HS-5 (cell line): Measurements from ENCODE around the gene ATPAF2.

Experiments used
- DNase-seq: peaks from one replicate; pipeline ENCODE4 v3.0.0-alpha.2; 2012; ENCODE audit warnings: low read depth

The ATPAF2 gene

DNA sequence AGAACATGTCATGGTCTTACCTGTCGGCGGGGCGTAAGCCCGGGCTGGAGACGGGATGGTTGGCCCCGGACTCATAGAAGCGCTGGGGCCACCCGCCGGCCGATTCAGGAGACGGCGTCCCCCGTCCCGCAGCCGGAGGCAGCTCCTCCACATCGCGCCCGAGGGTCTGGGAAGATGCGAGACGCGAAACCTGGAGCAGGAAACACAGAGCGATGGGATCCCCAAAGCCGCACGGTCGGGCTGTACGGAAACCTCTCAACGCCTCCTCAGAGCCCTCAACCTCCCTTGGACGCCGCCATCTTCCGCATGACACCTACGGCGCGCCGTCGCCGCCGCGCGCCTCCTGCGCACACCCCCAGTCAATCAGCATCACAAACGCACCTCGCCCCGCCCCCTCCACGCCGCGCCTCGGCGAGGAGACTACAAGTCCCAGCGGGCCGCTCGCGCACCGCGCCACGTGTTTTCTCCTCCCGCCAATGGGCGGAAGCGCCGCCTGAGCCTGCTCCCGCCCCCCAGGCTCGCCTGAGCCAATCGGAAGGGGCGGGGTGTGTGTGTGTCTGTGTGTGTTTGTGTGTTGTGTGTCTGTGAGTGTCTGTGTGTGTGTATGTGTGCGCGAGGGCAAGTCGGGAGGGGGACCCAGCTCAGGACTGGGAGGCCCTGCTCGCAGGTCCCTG is at the start of gene ATPAF2, which contains the start of gene GID4:
ATPAF2 (minus strand) TSS at position 308 of the 674 bp plus-strand sequence; CDS start at position 153, 155 bp downstream.
GID4 (plus strand) TSS at position 548 of the 674 bp plus-strand sequence; CDS start at position 605, 57 bp downstream.
- DNase-seq: peak; percentile 88

DNA sequence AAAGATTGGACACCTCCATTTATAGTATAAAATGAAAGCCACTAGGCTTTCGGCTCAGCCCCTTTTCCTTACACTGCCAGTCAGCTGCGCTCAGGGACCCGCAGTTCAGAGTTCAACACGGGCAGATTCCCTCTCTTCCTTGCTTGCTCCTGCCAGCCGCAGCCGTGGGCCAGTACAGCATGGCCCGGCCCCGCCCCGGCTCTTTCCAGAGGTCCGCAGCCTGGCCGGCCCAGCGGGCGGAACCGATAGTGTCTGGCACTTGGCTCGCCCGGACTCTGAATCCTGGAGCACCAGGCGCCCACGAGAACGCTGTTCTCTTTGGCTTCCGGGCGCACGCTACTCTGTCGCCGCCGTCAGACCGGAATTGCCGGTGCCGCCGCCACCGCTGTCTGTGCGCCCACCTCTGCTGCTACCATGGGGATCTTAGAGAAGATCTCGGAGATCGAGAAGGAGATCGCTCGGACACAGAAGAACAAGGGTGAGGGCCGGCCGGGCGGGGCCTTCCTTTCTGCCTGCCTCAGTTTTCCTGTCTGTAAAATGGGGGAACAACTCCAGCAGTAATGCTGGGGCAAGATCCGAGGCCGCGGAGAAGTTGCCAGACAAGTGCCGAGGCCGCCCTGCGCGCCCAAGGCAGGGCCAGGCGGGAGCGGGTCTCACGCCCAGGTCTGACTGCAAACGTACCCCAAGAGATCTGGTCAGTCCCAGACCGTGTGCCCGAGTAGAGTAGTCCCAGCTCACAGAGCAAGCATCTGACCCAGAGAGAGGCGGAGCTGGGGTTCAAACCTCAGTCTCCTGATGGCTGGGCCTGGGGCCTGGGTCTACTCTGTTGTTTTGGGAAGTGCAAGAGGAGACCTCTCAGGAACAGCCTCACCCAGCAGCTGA is 48.9 kb upstream of the ATPAF2 start, which contains the start of gene DRG2:
DRG2 (plus strand) TSS at position 339 of the 882 bp plus-strand sequence; CDS start at position 415, 76 bp downstream.
- peak; percentile 74 for DNase-seq

DNA sequence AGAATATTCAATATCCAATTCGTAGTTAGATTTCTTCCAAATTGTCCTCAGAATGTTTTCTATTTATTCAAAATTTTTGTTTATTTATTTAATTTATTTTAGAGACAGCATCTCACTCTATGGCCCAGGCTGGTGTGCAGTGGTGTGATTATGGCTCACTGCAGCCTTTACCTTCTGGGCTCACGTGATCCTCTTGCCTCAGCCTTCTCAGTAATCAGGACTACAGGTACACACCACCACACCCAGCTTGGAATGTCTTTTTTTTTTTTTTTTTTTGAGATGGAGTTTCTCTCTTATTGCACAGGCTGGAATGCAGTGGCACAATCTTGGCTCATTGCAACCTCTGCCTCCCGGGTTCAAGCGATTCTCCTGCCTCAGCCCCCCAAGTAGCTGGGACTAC is 45.3 kb upstream of the ATPAF2 start:
- DNase-seq: no peak

DNA sequence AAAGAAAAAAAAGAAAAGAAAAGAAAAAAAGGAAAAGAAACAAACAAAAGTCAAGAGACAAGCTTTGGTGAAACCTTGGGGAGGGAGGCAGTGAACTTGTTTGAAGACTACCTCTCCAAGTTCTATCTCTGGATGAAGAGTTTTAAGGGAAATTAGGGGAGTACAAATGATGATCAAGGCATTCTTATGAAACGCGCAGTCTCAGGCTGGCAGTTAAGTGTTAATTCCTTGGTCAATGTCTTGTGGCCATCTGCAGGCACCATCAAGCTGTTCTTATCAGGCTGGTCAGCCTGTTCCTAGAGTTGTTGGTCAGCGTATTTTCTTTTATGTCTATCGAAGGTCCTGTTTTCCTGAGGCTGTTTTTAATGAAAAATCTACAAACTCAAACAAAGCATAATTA is 40.6 kb upstream of the ATPAF2 start:
- no peak for DNase-seq

DNA sequence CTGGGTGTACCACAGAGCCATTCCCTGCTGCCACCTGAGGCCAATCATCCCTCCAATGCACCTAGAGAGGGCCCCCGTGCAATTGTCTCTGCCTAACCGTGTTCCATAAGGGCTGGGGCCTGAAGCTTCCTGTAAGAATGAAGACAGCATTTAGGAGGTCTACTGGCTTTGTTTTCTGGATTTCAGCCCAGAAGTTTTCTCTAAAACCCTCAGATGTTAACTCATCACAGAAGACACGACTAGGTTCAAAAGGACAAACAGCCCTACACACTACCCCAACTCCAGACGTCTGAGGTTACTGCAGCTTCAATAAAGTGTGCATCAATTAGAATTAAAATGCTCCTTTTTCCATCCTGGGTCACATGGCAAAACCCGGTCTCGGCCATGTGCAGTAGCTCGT is 38.0 kb upstream of the ATPAF2 start:
- DNase-seq: no peak

DNA sequence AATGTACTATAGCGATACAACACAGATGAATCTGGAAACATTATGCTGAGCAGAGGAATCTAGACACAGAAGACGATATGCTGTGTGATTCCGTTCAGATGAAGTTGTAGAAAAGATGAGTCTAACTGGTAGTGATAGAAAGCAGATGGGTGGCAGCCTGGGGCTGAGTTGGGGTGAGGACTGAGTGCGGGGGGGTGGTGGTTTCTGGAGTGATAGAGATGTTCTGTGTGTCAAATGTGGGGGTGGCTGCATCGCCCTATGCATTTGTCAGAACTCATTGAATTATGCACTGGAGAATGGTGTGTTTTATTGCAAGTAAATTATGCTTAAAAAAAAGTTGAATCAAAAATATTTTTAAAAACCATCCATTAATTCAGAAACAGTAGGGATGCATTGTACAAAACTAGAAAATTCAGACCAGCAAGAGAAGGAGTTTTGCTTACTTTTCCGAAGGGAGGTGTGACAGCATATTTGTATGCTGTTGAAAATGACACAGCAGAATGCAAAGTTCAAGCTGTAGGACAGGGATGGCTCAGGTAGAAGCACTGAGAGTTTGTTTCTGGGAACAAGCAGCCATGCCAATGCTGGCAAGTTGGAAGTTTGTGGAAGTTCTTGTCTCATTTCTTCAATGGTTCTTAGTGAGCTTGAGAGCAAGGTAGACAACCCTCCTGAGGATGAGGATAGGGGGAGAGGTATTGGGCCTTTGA is 35.8 kb upstream of the ATPAF2 start:
- DNase-seq: no peak

DNA sequence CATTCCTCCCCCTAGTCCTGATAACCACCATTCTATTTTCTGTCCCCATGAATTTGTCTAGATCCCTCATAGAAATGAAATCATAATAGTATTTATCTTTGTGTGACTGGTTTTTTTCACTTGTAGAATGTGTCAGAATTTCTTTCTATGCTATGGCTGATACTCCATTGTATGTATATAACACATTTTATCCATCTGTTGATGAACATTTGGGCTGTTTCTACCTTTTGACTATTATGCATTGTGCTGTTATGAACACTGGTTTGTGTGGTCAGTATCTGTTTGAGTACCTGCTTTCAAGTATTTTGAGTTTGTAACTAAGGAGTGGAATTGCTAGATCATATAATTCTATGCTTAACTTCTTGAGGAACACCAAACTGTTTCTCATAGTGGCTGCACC is 32.8 kb upstream of the ATPAF2 start:
- DNase-seq: no peak

DNA sequence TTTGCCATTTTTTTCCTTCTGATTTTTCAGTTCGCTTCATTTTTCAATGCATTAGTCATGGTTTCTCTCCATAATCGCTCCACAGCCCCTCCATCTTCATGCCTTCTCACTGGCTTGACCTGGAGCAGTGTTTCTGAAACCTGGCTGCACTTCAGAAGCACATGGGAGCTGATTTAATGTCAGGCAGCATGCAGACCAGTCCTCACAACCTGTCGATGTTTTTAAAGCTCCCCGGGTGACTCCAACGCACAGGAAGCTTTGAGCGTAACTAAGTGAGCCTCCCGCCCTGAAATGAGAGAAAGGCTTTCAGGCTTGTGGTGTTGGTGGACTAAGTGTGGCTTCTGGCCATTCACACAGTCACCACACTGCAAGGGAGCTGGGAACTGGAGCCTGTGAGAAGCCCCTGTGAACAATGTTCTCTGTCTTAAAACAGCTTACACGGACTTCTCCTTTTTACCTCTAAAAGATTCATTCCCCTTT is 31.9 kb upstream of the ATPAF2 start:
- DNase-seq: no peak

DNA sequence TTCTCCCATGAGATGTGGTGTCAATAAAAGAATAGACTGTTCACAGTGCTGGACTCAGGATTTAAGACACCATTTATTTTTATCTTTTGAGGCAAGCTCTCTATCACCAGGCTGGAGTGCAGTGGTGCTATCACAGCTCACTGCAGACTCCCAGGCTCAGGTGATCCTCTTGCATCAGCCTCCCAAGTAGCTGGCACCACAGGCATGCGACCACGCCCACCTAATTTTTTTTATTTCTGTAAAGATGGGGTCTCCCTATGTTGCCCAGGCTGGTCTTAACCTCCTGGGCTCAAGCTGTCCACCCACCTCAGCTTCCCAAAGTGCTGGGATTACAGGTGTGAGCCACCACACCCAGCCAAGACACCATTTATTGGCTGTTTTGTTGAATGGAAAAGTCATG is 30.1 kb upstream of the ATPAF2 start:
- DNase-seq: no peak

DNA sequence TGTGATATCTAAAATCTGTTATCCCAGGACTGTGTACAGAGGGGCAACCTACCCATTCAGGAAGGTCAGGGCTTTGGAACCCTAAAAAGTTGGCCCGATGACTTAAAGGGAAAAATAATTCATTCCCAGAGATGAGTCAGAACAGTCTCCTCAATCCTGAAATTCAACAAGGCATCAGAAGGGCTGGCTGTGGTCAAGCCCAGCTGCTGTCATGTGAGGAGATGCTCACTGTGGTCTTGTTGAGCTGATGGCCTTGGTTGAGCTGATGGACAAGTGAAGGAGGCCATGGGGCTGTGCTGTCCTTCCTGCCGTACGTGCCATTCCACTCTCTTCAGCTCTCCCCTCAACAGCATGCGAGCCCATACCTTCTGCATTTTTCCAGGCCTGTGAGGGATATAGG is 27.9 kb upstream of the ATPAF2 start:
- no peak for DNase-seq

DNA sequence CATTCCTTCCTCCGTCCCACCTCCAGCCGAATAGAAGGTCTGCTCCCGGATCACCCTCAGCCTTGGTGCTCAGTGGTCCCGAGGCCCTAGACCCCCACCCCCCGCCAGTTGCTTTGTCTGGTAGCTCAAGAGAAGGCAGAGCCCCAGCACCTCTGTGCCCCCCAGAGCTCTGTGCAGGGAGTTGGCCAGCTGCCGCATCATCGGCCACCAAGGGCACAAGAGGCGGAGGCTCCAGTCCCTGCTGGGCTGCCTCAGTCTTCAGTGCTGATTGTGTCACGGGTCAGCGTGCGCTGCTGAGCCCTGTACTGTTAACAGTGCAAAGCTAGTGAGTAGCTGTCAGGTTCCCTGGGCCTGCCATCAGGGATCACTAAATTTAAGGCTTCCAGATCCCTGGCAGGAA is 26.6 kb upstream of the ATPAF2 start:
- DNase-seq: no peak

DNA sequence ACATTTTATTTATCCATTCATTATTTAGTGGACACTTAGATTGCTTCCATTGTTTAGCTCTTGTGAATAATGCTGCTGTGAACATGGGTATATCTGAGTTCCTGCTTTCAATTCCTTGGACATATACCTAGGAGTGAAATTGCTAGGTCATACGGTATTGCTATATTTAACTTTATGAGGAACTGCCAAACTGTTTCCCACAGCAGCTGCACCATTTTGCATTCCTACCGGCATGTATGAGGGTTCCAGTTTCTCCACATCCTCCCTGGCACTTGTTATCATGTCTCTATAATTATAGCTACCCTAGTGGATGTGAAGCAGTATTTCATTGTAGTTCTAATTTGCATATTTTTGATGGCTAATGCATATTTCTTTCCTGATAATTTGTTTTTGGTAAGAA is 25.1 kb upstream of the ATPAF2 start:
- DNase-seq: no peak

DNA sequence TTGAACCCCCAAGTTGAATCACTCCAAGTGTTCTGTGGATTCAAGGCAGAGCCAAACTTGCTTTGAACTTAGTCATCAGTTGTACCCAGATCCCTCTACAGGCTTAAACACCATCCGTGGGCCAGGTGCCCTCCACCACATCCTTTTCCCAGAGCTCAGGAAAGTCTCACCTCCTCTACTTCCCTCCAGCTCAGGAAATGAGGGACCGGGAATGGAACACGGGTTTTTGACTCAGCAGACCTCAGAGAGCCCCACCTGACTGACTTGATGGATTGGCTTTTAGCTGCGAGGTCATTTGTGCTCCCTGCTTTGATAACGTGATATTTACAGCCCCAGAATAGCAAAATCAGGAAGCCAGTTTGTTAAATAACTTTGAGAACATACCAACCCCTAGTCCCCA is 20.3 kb upstream of the ATPAF2 start:
- no peak for DNase-seq

DNA sequence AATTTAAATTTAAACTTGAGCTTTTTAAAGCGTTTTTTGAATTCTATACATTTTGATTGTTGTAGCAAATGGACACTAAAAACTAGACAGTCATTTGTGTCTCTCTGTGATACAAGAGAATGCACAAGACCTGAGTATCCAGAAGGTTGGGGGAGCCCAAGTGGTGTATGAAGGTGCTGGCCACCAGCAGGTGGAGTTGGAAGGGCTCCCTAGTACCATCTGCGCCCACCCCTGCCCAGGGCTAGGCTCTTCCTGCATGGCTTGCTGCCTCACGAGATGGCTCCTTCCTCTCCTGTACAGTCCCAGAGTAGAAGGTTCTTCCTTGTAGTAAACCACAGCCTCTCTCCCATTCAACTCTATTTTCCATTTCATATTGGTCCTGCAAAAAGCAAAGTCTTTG is 17.2 kb upstream of the ATPAF2 start:
- DNase-seq: no peak

DNA sequence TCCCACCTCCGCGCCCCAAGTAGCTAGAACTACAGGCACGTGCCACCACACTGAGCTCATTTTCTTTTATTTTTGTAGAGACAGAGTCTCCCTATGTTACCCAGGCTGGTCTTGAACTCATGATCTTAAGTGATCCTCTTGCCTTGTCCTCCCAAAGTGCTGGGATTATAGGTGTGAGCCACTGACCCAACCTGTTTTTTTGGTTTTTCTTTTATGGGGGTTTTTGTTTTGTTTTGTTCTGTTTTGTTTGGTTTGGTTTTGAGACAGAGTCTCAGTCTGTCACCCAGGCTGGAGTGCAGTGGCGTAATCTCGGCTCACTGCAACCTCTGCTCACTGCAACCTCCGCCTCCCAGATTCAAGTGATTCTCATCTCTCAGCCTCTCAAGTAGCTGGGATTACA is 16.6 kb upstream of the ATPAF2 start:
- no peak for DNase-seq

DNA sequence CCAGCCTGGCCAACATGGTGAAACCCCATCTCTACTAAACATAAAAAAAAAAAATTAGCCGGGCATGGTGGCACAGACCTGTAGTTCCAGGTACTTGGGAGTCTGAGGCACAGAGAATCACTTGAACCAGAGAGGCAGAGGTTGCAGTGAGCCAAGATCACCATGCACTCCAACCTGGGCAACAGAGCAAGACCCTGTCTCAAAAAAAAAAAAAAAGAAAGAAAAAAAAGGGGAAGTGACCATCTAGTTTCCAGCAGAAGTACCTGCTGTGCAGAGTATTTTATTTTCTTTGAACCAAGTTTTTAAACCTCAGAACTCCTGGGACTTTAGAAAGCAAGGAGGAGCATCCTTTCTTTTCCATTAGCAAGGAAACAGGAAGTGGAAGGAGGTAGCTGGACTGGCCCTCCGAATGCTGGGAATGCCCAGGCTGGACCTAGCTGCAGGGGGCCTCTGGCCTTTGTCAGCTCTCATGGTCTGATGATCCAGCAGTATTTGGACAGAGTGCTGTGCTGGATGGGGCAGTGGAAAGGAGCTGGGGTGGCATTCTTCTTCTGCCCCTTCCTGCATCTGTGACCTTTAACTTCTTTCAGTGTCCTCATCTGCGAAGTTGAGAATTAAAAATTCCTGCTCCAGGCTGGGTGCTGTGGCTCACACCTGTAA is 6.9 kb upstream of the ATPAF2 start:
- DNase-seq: no peak

DNA sequence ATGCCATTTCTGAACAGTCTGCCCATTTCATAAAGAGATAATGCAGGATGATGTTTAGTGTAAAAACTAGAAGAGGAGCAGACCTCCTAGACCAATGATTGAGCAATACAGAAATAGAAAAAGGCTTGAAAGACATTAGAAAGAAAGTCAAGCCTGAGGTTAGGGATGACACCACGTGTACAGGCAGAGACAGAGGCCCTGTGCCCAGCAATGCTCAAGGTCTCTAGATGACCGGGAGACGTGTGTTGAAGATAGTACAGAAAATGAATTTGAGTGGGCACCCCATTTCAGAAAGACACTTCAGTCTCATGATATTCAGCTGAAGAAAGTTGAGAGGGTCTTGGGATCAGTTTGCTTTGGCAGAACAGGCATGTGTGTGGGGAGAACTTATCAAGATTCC is 5.6 kb upstream of the ATPAF2 start:
- DNase-seq: no peak

DNA sequence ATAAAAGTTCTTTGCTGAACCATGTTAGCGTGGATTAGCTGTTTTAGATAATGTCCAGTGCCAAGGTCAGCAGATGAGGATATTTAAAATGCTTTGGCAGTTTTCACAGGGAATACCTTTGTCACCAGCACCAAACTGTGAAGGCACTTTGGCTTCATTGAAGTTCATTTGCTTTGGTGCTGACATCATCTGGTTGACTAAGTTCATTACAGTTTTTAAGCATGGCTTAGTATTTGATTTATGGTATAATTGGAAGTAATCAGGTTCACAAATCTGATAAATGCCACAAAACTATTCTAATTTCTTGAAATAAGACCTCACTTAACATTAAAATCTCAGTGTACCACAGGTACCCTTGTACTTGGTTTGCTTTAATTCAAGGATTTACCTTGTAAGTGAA is 4.5 kb upstream of the ATPAF2 start:
- no peak for DNase-seq

DNA sequence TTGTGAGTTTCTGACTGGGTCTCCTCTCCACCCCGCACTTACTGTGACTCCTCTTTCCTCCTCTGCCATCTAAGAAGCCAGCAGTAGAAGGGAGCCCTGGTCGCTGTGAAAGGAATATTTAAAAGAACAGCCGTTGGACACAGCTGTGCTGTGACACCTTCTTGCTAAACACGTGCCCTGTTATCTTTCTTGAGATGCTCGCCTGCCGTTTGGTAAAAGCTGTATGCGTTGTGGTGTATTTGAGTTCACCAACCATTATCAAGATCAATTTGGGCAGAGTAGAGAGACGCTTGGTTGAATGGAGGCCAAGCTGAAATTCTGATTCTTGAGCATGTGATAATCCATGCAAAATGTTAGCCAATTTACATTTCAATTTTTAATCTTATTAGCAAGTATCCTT is 4.0 kb upstream of the ATPAF2 start:
- DNase-seq: no peak

DNA sequence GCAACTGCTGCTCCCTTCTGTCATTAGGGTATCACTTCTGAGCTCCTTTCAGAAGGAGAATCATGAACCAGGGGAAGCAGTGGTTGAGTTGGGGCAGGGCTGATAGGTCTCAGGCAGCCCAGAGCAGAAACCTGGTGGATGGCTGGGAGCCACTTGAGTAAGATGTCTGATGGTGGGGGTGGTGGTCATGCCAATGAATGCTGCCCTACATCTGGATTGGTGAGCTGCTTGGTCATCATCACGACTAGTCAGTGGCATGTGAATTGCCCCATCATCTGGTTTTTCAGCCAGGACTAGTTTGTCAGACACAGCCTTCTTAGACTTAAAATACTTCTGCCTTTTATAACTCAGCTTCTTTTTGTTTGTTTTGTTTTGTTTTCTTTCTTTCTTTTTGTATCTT is 2.8 kb upstream of the ATPAF2 start:
- peak; percentile 45 for DNase-seq

DNA sequence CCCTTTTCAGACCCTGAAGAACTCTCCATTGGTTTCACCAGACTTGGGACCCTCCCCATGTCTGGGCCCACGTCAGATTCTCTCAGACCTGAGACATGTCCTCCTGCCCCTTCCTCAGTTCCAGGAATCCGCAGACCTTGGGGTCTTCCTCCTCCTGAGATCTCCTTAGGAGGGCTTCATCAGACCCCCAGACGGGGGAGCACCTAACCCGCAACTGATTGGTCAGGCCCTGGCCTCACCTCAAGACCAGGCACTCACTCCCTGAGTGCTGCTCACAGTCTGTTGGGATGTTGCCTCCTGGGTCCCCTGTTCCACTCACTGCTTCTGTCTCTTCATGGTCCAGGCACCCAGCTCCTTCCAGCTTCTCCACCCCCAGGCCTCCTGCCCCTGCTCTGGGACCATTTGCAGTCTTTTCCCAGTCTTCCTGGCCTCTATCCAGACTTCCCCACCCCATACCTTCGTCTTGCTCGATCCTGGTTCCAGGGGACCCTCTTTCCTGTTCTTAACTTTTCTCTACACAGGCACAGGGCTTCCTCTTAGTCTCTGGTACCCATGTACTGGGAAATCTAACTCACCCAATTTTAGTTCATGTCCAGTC is 1.4 kb upstream of the ATPAF2 start:
- DNase-seq: no peak
